SK-N-SH (cell line): ENCODE results near the gene GTF2H4.

Experiments used
- EP300 ChIP-seq, 2 experiments: IDR thresholded peaks; 2 replicates each; pipeline versions ENCODE4 v1.4.0 to v1.6.1; 2012; ENCODE audit warnings: borderline replicate concordance in 1 of 2, low read depth in 1 of 2, low read length in 1 of 2
- GABPA ChIP-seq: IDR thresholded peaks from 2 replicates; pipeline ENCODE4 v1.4.0; 2012; ENCODE audit warnings: low read depth, mild to moderate bottlenecking
- SMC3 ChIP-seq: IDR thresholded peaks from 2 replicates; pipeline ENCODE4 v1.6.1; 2012; ENCODE audit warnings: low read depth, low read length, improper control_type of control experiment
- TAF1 ChIP-seq: IDR thresholded peaks from 2 replicates; pipeline ENCODE4 v1.6.1; 2012; ENCODE audit warnings: low read depth, mild to moderate bottlenecking, low read length, moderate library complexity, borderline replicate concordance
- USF2 ChIP-seq: fragments of 150-350 bp; IDR thresholded peaks from 2 replicates; pipeline ENCODE4 v1.6.1; 2017; ENCODE audit warnings: antibody characterized with exemption, low read length, low read depth, borderline replicate concordance

GRCh38 chr6:30931272-30931671, 23.3 kb downstream of the GTF2H4 start:
- TF ChIP-seq TAF1, result no peak
- no peak for TF ChIP-seq SMC3
- TF ChIP-seq GABPA, result no peak
- TF ChIP-seq EP300 (IDR thresholded peaks at IDR 0.05; ENCODE audit: borderline replicate concordance in 1 of 2, low read depth in 1 of 2, low read length in 1 of 2), result no peak
- TF ChIP-seq USF2, result no peak
